D721Med (cell line): ENCODE measurements around the gene PCSK5.

Experiments used
- DNase-seq: peaks from one replicate; pipeline ENCODE4 v3.0.0; 2011; ENCODE audit warnings: low spot score; ENCODE audit not compliant: insufficient read length
- FAIRE-seq: peaks from 2 replicates; lab custom pipeline; 2011; peaks lifted over from hg19 to GRCh38; lab: Jason Lieb, UNC
- CTCF ChIP-seq: IDR thresholded peaks from 2 replicates; pipeline ENCODE4 v1.5.1; 2012; ENCODE audit warnings: mild to moderate bottlenecking, control low read depth; ENCODE audit not compliant: insufficient read depth; ENCODE audit errors: missing control alignments

The PCSK5 gene

GRCh38 chr9:75974016-75974766 lies 83.7 kb downstream of the PCSK5 start:
- TF ChIP-seq CTCF: no peak
- FAIRE-seq (no peak), DNase-seq (no peak)

- DNase-seq (no peak), FAIRE-seq (no peak)
- no peak for TF ChIP-seq CTCF
Measured at GRCh38 chr9:75975071-75975470, 84.6 kb downstream of the PCSK5 start.

GRCh38 chr9:75976549-75976948 lies 86.1 kb downstream of the PCSK5 start:
- FAIRE-seq (no peak), DNase-seq (no peak)
- no peak for TF ChIP-seq CTCF

- no peak for FAIRE-seq
- no peak for DNase-seq
- no peak for TF ChIP-seq CTCF
Measured at GRCh38 chr9:75979362-75979761, 88.9 kb downstream of the PCSK5 start.

GRCh38 chr9:75983319-75984045 lies 93.0 kb downstream of the PCSK5 start:
- FAIRE-seq: no peak
- TF ChIP-seq CTCF: no peak
- no peak for DNase-seq

GRCh38 chr9:75985515-75985914 lies 95.0 kb downstream of the PCSK5 start:
- DNase-seq: no peak
- FAIRE-seq: no peak
- TF ChIP-seq CTCF: no peak

GRCh38 chr9:75988663-75989062 lies 98.2 kb downstream of the PCSK5 start:
- no peak for DNase-seq
- TF ChIP-seq CTCF: no peak
- FAIRE-seq: no peak
